ENCODE results near the gene EXOSC10. TPM values are rescaled to one million over a fixed set of nuclear protein-coding genes. Genes with fewer than 3 reads are reported as not detected.
A peak's percentile ranks its signal among the peaks of the same experiment; 100 is the strongest.

The EXOSC10 gene
- total and polyA plus RNA-seq, 2 of the 13 experiments (the other 11 are each of a cell fraction or from before 2014, with no cell fraction given), result 48.4 to 67.6 TPM

DNA sequence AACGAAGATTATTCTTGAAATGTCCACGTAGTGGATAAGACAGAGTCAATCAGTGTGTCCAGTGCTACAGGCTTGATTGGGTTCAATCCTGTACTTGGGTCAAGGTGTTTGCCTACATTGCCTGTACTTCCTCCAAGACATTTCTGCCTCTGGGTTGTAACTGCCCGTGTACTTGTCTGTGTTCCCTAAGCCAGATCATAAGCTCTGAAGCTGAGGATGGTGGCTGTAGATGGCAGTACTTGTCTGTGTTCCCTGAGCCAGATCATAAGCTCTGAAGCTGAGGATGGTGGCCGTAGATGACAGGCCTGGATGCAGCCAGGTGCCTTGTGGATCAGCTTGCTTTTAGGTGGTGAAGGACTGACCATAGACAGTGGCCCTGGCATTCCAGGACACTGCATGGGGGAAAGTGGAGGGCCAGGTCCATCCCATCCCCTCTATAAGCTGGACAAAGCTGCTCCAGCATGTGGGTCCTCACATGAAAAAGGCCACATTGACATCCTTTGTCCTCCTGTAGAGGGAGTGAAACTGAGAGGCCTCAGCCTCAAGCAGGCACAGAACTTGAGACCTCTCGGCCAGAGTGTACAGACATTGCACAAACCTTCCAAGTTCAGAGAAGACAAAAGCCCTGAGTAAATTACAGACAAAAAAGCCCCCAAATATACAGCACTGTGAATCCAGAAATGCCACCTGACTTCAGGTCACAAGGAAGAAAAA, 37.9 kb downstream of the EXOSC10 start (continued):
- no peak for TF ChIP-seq ZNF770 (CRISPR knock-in tag; IDR thresholded peaks at IDR 0.05)
- TF ChIP-seq, protein P1, sequence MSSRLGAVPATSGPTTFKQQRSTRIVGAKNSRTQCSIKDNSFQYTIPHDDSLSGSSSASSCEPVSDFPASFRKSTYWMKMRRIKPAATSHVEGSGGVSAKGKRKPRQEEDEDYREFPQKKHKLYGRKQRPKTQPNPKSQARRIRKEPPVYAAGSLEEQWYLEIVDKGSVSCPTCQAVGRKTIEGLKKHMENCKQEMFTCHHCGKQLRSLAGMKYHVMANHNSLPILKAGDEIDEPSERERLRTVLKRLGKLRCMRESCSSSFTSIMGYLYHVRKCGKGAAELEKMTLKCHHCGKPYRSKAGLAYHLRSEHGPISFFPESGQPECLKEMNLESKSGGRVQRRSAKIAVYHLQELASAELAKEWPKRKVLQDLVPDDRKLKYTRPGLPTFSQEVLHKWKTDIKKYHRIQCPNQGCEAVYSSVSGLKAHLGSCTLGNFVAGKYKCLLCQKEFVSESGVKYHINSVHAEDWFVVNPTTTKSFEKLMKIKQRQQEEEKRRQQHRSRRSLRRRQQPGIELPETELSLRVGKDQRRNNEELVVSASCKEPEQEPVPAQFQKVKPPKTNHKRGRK (CRISPR knock-in tag; IDR thresholded peaks at IDR 0.05), result no peak
- no peak for TF ChIP-seq ZNF510 (CRISPR knock-in tag; IDR thresholded peaks at IDR 0.05; ENCODE audit: low read depth)
- 0 out of 2 replicates have a peak, but pooled peaks have one; percentile 9 for TF ChIP-seq SALL1 (CRISPR knock-in tag; IDR thresholded peaks at IDR 0.05)
- TF ChIP-seq NFKB2 (CRISPR knock-in tag; IDR thresholded peaks at IDR 0.05; ENCODE audit: borderline replicate concordance), result no peak
- TF ChIP-seq FOXP1 (IDR thresholded peaks at IDR 0.05), result no peak
- no peak for TF ChIP-seq FOXP1 (CRISPR knock-in tag; IDR thresholded peaks at IDR 0.05)
- TF ChIP-seq ZBTB21 (CRISPR knock-in tag; IDR thresholded peaks at IDR 0.05), result no peak
- no peak for TF ChIP-seq RBFOX2 (IDR thresholded peaks at IDR 0.05; ENCODE audit: low read depth, low read length)
- TF ChIP-seq, protein P2, sequence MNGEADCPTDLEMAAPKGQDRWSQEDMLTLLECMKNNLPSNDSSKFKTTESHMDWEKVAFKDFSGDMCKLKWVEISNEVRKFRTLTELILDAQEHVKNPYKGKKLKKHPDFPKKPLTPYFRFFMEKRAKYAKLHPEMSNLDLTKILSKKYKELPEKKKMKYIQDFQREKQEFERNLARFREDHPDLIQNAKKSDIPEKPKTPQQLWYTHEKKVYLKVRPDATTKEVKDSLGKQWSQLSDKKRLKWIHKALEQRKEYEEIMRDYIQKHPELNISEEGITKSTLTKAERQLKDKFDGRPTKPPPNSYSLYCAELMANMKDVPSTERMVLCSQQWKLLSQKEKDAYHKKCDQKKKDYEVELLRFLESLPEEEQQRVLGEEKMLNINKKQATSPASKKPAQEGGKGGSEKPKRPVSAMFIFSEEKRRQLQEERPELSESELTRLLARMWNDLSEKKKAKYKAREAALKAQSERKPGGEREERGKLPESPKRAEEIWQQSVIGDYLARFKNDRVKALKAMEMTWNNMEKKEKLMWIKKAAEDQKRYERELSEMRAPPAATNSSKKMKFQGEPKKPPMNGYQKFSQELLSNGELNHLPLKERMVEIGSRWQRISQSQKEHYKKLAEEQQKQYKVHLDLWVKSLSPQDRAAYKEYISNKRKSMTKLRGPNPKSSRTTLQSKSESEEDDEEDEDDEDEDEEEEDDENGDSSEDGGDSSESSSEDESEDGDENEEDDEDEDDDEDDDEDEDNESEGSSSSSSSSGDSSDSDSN (CRISPR knock-in tag; IDR thresholded peaks at IDR 0.05), result peak; percentile 41; the same call in 1 of the 2 replicates
- TF ChIP-seq ZKSCAN8 (CRISPR knock-in tag; IDR thresholded peaks at IDR 0.05; ENCODE audit: borderline replicate concordance), result no peak
- no peak for TF ChIP-seq SRSF1 (optimal IDR thresholded peaks at IDR 0.05; ENCODE audit: low read depth, low read length)
- no peak for TF ChIP-seq AGO1 (IDR thresholded peaks at IDR 0.05; ENCODE audit: low read depth, low read length, poor library complexity, severe bottlenecking)
- 0 out of 2 replicates have a peak, but pooled peaks have one; percentile 31 for TF ChIP-seq ZNF605 (CRISPR knock-in tag; IDR thresholded peaks at IDR 0.05)
- no peak for TF ChIP-seq BATF2 (CRISPR knock-in tag; IDR thresholded peaks at IDR 0.05)
- no peak for TF ChIP-seq MLXIP (CRISPR knock-in tag; IDR thresholded peaks at IDR 0.05; ENCODE audit: borderline replicate concordance)
- no peak for TF ChIP-seq IRF1 (CRISPR knock-in tag; IDR thresholded peaks at IDR 0.05; ENCODE audit: low read depth)
- no peak for TF ChIP-seq GATA4 (IDR thresholded peaks at IDR 0.05; ENCODE audit: borderline replicate concordance, low read depth)

Data from HepG2 (cell line).